HL-60 (cell line): ENCODE results near the gene CMIP.

ENCODE experiments used
- DNase-seq, 2 experiments: peaks; one replicate each; pipeline ENCODE4 v3.0.0-alpha.2; 2010 to 2020; ENCODE audit warnings: low read depth in 1 of 2, low spot score in 1 of 2
- H3K27ac ChIP-seq: fragments of 250-450 bp; sonication (Bioruptor Pico); replicated peaks from 2 replicates; pipeline ENCODE4 v1.5.1; 2020; ENCODE audit warnings: mild to moderate bottlenecking, moderate library complexity
- H3K27me3 ChIP-seq: fragments of 250-450 bp; sonication (Bioruptor Pico); 2 replicates; pipeline ENCODE4 v1.5.1; 2021; ENCODE audit warnings: mild to moderate bottlenecking, moderate library complexity; ENCODE audit not compliant: insufficient read depth, poor library complexity, severe bottlenecking
- H3K4me3 ChIP-seq: replicated peaks from 2 replicates; pipeline ENCODE4 v1.5.1; 2011; ENCODE audit warnings: mild to moderate bottlenecking, control low read depth, low read length; ENCODE audit not compliant: insufficient read depth
- GABPA ChIP-seq: IDR thresholded peaks from 2 replicates; pipeline ENCODE4 v1.6.1; 2012; ENCODE audit warnings: low read depth
- POLR2AphosphoS5 ChIP-seq: IDR thresholded peaks from 2 replicates; pipeline ENCODE4 v1.6.1; 2012; ENCODE audit warnings: low read depth
- SPI1 ChIP-seq: IDR thresholded peaks from 2 replicates; pipeline ENCODE4 v1.6.1; 2012; ENCODE audit warnings: low read depth, mild to moderate bottlenecking, borderline replicate concordance
- TF ChIP-seq, protein P1 (sequence below): IDR thresholded peaks from one replicate; pipeline ENCODE4 v1.5.1; 2011; ENCODE audit warnings: low read length, control low read depth, inconsistent platforms; ENCODE audit not compliant: insufficient read depth
- TF ChIP-seq, protein P2 (sequence below): IDR thresholded peaks from 2 replicates; pipeline ENCODE4 v1.6.1; 2012; ENCODE audit warnings: low read depth; ENCODE audit not compliant: insufficient replicate concordance

Gene CMIP

DNA sequence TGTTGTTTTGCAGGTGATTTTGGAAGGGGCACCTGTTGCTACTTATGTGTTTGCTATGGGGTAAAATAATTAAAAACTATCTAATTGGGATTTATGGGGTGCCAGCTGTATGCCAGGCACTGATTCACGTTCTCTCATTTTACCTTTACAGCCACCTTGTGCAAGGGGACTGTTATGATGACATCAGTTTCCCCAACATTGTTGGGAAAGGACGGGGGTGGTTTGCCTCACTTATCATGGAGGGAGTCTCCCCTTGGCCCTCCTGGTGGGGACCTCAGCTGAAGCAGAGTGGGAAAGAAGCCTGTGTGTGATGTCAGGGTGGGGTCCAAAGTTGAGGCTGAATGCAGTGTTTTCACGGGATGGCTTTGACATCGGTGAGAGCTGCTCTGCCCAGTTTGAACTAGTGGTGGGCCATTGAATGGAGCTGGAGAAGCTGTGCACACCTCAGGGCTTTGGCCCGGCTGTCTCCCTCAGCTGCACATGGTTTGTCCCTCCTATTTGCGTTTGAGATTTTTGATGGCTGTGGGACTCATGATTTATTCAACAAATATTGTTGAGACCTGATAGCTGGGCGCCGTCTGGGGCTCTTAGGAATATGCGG lies 36.1 kb downstream of the CMIP start:
- peak in 1 of 2 experiments; percentile 11 for DNase-seq
- TF ChIP-seq SPI1 = no peak
- TF ChIP-seq, protein P1, sequence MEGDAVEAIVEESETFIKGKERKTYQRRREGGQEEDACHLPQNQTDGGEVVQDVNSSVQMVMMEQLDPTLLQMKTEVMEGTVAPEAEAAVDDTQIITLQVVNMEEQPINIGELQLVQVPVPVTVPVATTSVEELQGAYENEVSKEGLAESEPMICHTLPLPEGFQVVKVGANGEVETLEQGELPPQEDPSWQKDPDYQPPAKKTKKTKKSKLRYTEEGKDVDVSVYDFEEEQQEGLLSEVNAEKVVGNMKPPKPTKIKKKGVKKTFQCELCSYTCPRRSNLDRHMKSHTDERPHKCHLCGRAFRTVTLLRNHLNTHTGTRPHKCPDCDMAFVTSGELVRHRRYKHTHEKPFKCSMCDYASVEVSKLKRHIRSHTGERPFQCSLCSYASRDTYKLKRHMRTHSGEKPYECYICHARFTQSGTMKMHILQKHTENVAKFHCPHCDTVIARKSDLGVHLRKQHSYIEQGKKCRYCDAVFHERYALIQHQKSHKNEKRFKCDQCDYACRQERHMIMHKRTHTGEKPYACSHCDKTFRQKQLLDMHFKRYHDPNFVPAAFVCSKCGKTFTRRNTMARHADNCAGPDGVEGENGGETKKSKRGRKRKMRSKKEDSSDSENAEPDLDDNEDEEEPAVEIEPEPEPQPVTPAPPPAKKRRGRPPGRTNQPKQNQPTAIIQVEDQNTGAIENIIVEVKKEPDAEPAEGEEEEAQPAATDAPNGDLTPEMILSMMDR = no peak
- TF ChIP-seq, protein P2, sequence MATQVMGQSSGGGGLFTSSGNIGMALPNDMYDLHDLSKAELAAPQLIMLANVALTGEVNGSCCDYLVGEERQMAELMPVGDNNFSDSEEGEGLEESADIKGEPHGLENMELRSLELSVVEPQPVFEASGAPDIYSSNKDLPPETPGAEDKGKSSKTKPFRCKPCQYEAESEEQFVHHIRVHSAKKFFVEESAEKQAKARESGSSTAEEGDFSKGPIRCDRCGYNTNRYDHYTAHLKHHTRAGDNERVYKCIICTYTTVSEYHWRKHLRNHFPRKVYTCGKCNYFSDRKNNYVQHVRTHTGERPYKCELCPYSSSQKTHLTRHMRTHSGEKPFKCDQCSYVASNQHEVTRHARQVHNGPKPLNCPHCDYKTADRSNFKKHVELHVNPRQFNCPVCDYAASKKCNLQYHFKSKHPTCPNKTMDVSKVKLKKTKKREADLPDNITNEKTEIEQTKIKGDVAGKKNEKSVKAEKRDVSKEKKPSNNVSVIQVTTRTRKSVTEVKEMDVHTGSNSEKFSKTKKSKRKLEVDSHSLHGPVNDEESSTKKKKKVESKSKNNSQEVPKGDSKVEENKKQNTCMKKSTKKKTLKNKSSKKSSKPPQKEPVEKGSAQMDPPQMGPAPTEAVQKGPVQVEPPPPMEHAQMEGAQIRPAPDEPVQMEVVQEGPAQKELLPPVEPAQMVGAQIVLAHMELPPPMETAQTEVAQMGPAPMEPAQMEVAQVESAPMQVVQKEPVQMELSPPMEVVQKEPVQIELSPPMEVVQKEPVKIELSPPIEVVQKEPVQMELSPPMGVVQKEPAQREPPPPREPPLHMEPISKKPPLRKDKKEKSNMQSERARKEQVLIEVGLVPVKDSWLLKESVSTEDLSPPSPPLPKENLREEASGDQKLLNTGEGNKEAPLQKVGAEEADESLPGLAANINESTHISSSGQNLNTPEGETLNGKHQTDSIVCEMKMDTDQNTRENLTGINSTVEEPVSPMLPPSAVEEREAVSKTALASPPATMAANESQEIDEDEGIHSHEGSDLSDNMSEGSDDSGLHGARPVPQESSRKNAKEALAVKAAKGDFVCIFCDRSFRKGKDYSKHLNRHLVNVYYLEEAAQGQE = no peak
- TF ChIP-seq GABPA = no peak
- no peak for TF ChIP-seq POLR2AphosphoS5
- Histone ChIP-seq H3K27me3 (no peaks in the 10 kb centered on the region), H3K4me3 (no peak overlapping the region), H3K27ac (peak overlapping the region; percentile 83)

DNA sequence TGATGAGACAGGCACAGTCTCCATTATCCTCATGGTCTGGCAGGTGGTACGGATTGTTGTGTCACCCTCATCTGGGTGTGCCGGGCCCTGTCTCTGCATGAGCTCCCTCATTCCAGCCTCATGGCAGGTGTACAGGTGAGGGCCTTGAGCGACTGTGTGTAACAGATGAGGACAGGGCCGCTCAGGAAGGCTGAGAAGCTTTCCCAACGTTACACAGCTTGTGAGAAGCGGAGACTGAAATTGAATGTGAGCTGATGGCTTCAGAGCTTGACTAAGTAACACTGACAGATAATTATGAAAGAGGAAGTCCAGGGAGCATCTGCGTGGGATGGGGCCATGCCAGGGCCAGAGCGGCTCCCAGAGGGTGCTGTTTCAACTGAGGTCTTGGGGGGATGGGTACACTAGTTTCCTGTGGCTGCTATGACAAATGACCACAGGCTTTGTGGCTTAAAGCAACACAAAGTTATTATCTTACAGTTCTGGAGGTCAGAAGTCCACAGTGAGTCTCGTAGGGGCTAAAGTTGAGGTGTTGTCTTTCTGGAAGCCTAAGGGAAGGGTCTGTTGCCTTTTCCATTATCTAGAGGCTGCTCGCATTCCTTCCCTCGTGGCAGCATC lies 36.7 kb downstream of the CMIP start:
- TF ChIP-seq, protein P2 = no peak
- TF ChIP-seq GABPA = no peak
- peak; percentile 66 for TF ChIP-seq POLR2AphosphoS5
- peak; percentile 88; the same call in 1 of the 2 replicates for TF ChIP-seq SPI1
- Histone ChIP-seq H3K27ac (peak overlapping the region; percentile 83), H3K4me3 (no peak overlapping the region), H3K27me3 (no peaks in the 10 kb centered on the region)
- peak; percentile 78 to 92 for DNase-seq

DNA sequence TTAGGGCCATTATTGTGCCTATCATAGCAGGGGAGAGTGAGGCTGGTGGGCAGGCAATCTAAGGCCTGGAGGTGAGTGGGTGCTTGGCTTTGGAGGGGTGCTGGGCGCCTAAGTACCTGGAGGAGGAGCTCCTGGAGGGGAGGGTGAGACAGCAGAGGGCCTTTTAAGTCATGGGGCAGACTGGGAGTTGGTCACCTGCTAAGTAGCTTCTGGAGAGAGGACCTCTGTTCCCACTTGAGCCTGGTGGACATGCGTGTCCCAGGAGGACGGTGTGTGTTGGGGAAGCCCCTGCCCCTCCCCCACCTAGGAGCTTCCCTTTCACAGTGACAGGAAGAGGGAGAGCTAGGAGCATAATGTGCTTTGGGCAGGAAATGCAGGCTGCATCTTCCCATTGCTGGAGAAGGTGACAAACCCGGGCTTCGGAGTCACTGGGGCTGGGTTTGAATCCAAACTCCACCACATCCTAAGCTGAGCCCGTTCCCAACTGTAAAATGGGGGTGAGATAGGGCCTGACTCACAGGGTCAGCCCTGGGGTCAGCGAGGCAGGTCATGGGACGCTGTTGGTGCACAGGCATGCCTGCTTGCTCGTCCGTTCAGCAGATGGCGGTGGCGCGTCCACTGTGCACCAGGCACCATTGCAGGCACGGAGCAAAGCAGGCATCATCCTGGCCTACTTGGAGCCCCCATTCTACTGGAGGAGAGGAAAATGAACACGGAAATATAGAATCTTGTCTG lies 37.9 kb downstream of the CMIP start:
- peak in 1 of 2 experiments; percentile 57 for DNase-seq
- TF ChIP-seq, protein P1 = no peak
- TF ChIP-seq POLR2AphosphoS5 = no peak

More for the DNA sequence above, 37.9 kb downstream of the CMIP start:
- Histone ChIP-seq H3K27me3 (no peaks in the 10 kb centered on the region), H3K27ac (peak overlapping the region; percentile 83), H3K4me3 (no peak overlapping the region)
